Gastroesophageal sphincter (tissue), 4 donors: ENCODE measurements around the gene TET3. TPM values are rescaled to one million over a fixed set of nuclear protein-coding genes. Genes with fewer than 3 reads are reported as not detected.

Experiments used
- ATAC-seq: fragments of 150-250 bp; one replicate; pipeline ENCODE4 v1.9.1; 2016; ENCODE audit warnings: mild to moderate bottlenecking, moderate library complexity
- H3K27ac ChIP-seq, 4 donors: fragments of 200-600 bp; sonication (generic) in 3 of 4; 1 replicate in 3 of 4; 2 replicates in 1 of 4; pipeline ENCODE4 v1.5.1; 2016 to 2019
- H3K27me3 ChIP-seq: fragments of 200-600 bp; sonication (generic); one replicate; pipeline ENCODE4 v1.5.1; 2019
- H3K36me3 ChIP-seq, 2 donors: fragments of 200-600 bp; sonication (generic); one replicate each; pipeline ENCODE4 v1.5.1; 2019; ENCODE audit warnings: control low read depth in 1 of 2
- H3K4me1 ChIP-seq, 3 donors: fragments of 200-600 bp; sonication (generic); 1 replicate in 2 of 3; 2 replicates in 1 of 3; pipeline ENCODE4 v1.5.1; 2016 to 2019; ENCODE audit warnings: control low read depth in 2 of 3
- H3K4me3 ChIP-seq, 2 donors: fragments of 200-600 bp; sonication (generic); one replicate each; pipeline ENCODE4 v1.5.1; 2019; ENCODE audit warnings: mild to moderate bottlenecking in 1 of 2, moderate library complexity in 1 of 2
- H3K9me3 ChIP-seq, 3 donors: fragments of 200-600 bp; sonication (generic); one replicate each; pipeline ENCODE4 v1.5.1; 2017 to 2019; ENCODE audit warnings: control low read depth in 2 of 3
- CTCF ChIP-seq, 4 experiments: fragments of 200-600 bp in 2 of 4; fragments of 450-650 bp in 2 of 4; sonication (generic) in 1 of 4; IDR thresholded peaks; one replicate each; pipeline ENCODE4 v1.5.1; 2017 to 2019; ENCODE audit warnings: antibody characterized with exemption in 4 of 4, mild to moderate bottlenecking in 2 of 4, moderate library complexity in 2 of 4
- EP300 ChIP-seq: sonication (generic); formaldehyde crosslinking; IDR thresholded peaks from one replicate; pipeline ENCODE4 v1.6.1; 2017; ENCODE audit warnings: antibody characterized with exemption, mild to moderate bottlenecking
- POLR2A ChIP-seq, 2 donors: fragments of 450-650 bp; IDR thresholded peaks; one replicate each; pipeline ENCODE4 v1.6.1; 2017; ENCODE audit warnings: antibody characterized with exemption in 2 of 2, mild to moderate bottlenecking in 2 of 2, moderate library complexity in 1 of 2
- POLR2AphosphoS5 ChIP-seq: sonication (generic); formaldehyde crosslinking; IDR thresholded peaks from one replicate; pipeline ENCODE4 v1.6.1; 2017; ENCODE audit warnings: antibody characterized with exemption
- WGBS, 2 donors: methylation state at CpG; one replicate each; pipeline ENCODE4 v1.1.5; 2018; ENCODE audit warnings: low coverage in 1 of 2; 5-methylcytosine and 5-hydroxymethylcytosine counted together
- total RNA-seq, 4 donors: library from RNA; depleted of rRNA; stranded (reverse); fragments of >200 nt; gene quantifications; one replicate each; pipeline ENCODE4 v1.1.0, GENCODE V29; 2016

TET3 gene
- total RNA-seq, 4 donors from 2014 or later, result 3.3 to 8.9 (median 5.8) TPM

- no peak for ATAC-seq
- no peaks in the 10 kb centered on the region for H3K36me3 ChIP-seq
- H3K27me3 ChIP-seq, result peaks cover 5% of the 10 kb centered on the region
- H3K4me1 ChIP-seq, result peaks cover 0 to 54% (median 16%) of the 10 kb centered on the region in 3 donors
- WGBS, 2 donors, result 30 to 43% methylated on average over 3 to 6 of the region's 7 CpGs
- H3K9me3 ChIP-seq, result no peaks in the 10 kb centered on the region
- no peak overlapping the region for H3K4me3 ChIP-seq
- no peak for TF ChIP-seq POLR2A (IDR thresholded peaks at IDR 0.05)
- TF ChIP-seq CTCF (IDR thresholded peaks at IDR 0.05), result no peak
- TF ChIP-seq EP300, result no peak
- TF ChIP-seq POLR2AphosphoS5, result no peak
- H3K27ac ChIP-seq, result peak overlapping the region in 1 of 4 donors; percentile 1
Observed at GRCh38 chr2:73982140-73982617, 2.5 kb upstream of the TET3 start.

DNA sequence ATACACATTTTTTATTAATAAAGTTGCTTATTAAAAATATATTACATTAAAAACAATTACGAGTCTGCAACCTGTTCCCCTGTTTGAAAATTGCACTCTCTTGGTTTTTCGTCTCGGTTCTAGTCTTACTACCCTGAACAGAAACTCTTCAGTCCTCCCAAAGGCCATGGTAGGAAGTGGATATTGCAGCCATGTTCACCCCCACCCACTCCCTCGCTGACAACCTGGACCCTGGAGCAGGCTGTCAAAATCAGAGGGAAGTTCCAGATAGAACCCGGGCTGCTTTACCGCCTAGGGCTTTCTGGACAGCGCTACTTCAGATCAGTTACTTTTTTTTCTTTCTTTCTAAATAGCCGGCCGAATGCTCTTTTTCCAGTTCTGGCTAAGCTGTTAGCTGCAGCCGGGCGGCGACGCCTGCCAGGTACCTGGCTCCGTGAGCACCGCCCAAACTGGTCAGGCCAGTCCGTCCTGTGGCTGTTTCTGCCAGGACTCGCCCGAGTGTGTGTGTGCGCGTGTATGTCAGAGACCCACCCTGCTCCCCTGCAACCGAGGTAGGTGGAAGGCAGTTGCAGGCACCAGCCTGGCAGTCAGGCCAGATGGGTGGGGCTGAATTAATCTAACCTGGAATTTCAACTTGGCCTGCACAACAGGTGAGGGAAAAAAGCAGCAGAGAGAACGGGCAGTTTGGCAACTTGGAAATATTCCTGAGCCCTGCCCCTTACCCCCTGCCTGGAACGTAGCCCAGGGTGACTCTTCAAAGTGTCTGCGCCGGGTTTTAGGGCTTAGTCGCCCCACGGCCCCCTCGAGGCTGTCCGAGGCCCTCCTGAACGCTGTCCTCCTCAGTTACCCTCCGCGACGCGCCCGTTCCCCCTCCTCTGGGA, 1.1 kb upstream of the TET3 start:
- 30 to 51% methylated on average over 11 of the region's 35 CpGs for WGBS, 2 donors
- no peaks in the 10 kb centered on the region for H3K27me3 ChIP-seq
- peak overlapping the region in 3 of 4 donors; percentile 60 to 79 (median 77) for H3K27ac ChIP-seq
- H3K36me3 ChIP-seq, result no peaks in the 10 kb centered on the region
- H3K4me3 ChIP-seq, result peak overlapping the region; percentile 49 to 64
- no peak for ATAC-seq
- peaks cover 0 to 68% (median 27%) of the 10 kb centered on the region in 3 donors for H3K4me1 ChIP-seq
- TF ChIP-seq POLR2AphosphoS5 (no peak), EP300 (no peak), POLR2A (IDR thresholded peaks at IDR 0.05) (no peak), CTCF (IDR thresholded peaks at IDR 0.05) (peak in 1 of 4 experiments; percentile 6)
- H3K9me3 ChIP-seq, result no peaks in the 10 kb centered on the region

DNA sequence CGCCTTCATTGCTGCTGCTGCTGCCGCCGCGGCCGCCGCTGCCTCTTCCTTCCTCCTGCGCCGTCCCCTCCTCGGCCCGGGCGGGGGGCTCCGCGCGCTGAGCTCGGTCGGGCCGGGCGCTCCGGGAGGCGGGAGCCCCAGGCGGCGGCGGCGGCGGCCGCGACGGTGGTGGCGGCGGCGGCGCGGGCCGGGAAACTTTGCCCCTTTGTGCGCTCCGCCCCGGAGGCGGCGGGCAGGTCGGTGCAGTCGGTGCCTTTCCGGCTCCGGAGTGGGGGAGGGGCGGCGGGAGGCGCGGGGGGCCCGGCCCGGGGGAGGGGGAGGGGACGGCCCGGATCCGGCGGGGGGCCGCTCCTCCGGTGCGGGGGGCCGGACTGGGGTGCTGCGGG, 205 bp downstream of the TET3 start:
- H3K27me3 ChIP-seq, result no peaks in the 10 kb centered on the region
- WGBS, 2 donors, result no CpG with 5 or more reads among the region's 58 CpGs
- no peaks in the 10 kb centered on the region for H3K36me3 ChIP-seq
- H3K9me3 ChIP-seq, result no peaks in the 10 kb centered on the region
- peak overlapping the region in 3 of 4 donors; percentile 60 to 79 (median 77) for H3K27ac ChIP-seq
- no peak for TF ChIP-seq POLR2AphosphoS5
- peak in 1 of 2 donors; percentile 14 for TF ChIP-seq POLR2A (IDR thresholded peaks at IDR 0.05)
- TF ChIP-seq CTCF (IDR thresholded peaks at IDR 0.05), result no peak
- TF ChIP-seq EP300, result no peak
- peak; percentile 44 for ATAC-seq
- peaks cover 0 to 65% (median 27%) of the 10 kb centered on the region in 3 donors for H3K4me1 ChIP-seq
- H3K4me3 ChIP-seq, result peak overlapping the region; percentile 49 to 64

DNA sequence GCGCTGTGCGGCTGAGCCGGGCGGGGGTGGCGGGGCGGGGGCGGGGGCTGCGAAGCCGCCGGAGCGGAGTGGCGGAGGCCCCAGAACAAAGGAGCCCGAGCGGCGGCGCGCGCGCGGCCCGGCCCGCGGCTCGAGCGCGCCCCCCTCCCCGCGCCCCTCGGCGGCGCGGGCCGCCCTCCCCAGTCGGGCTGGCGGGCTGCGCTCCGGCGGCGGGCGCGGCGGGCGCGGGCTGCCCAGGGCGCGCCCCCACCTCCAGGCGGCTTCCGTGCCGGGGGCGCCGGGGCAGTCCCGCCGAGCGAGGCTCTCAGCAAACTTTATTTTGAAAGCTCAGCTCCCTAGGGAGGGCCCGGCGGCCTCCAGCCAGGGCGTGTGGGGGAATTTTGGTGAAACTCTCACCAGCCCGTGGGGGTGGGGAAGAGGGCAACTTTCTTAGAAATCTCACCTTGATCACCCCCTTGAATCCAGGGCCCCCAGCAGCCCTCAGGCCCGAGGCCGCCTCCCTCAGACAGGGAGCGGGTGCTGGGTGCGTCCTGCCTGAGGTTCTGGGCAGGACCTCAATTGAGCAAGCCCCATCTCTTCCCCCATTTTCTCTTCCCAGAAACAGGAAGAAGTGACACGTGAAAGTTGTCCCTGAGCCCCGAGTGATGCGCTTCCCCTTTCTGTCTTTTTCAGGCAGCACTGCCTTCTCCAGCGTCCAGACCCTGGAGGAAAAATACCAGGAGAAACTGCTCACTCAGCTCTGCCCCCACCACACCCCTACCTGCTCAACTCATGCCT, 786 bp downstream of the TET3 start:
- Histone ChIP-seq H3K27ac (peak overlapping the region in 3 of 4 donors; percentile 60 to 79 (median 77)), H3K9me3 (no peaks in the 10 kb centered on the region), H3K36me3 (no peaks in the 10 kb centered on the region), H3K4me1 (peaks cover 0 to 65% (median 27%) of the 10 kb centered on the region in 3 donors), H3K27me3 (no peaks in the 10 kb centered on the region), H3K4me3 (peak overlapping the region; percentile 49 to 64)
- WGBS, 2 donors, result 5 to 25% methylated on average over 4 to 8 of the region's 66 CpGs
- peak; percentile 46 for ATAC-seq
- TF ChIP-seq EP300, result no peak
- no peak for TF ChIP-seq CTCF (IDR thresholded peaks at IDR 0.05)
- peak in 1 of 2 donors; percentile 43 for TF ChIP-seq POLR2A (IDR thresholded peaks at IDR 0.05)
- no peak for TF ChIP-seq POLR2AphosphoS5
